Upper lobe of left lung (tissue), 6 donors: ENCODE measurements around the gene PTGIR. TPM values are rescaled to one million over a fixed set of nuclear protein-coding genes. Genes with fewer than 3 reads are reported as not detected.

Experiments
- ATAC-seq, 2 donors: fragments of 200-7000 bp; cut with Tn5 transposase; one replicate each; pipeline ENCODE4 v1.9.1; 2022; ENCODE audit warnings: mild to moderate bottlenecking in 2 of 2, moderate library complexity in 2 of 2; ENCODE audit not compliant: low FRiP score in 2 of 2
- DNase-seq, 2 donors: peaks; one replicate each; pipeline ENCODE4 v3.0.0-alpha.2; 2019 to 2020
- H3K27ac ChIP-seq, 4 donors: fragments of 200-600 bp; sonication (generic); one replicate each; pipeline ENCODE4 v1.5.1; 2016 to 2019
- H3K27me3 ChIP-seq, 4 donors: fragments of 200-600 bp; sonication (generic); one replicate each; pipeline ENCODE4 v1.5.1; 2017 to 2019
- H3K36me3 ChIP-seq, 4 donors: fragments of 200-600 bp; sonication (generic); one replicate each; pipeline ENCODE4 v1.5.1; 2016 to 2019
- H3K4me1 ChIP-seq, 4 donors: fragments of 200-600 bp; sonication (generic); one replicate each; pipeline ENCODE4 v1.5.1; 2018 to 2019
- H3K4me3 ChIP-seq, 4 donors: fragments of 200-600 bp; sonication (generic); one replicate each; pipeline ENCODE4 v1.5.1; 2017 to 2019; ENCODE audit warnings: mild to moderate bottlenecking in 2 of 4, moderate library complexity in 1 of 4
- H3K9me3 ChIP-seq, 4 donors: fragments of 200-600 bp; sonication (generic); one replicate each; pipeline ENCODE4 v1.5.1; 2018 to 2019
- EP300 ChIP-seq, 4 donors: sonication (generic); formaldehyde crosslinking; IDR thresholded peaks; one replicate each; pipeline ENCODE4 v1.5.1; 2017; ENCODE audit warnings: antibody characterized with exemption in 4 of 4, control low read depth in 2 of 4
- POLR2A ChIP-seq, 4 donors: fragments of 450-650 bp; IDR thresholded peaks; one replicate each; pipeline ENCODE4 v1.5.1; 2016 to 2017; ENCODE audit warnings: antibody characterized with exemption in 4 of 4, mild to moderate bottlenecking in 2 of 4
- POLR2AphosphoS5 ChIP-seq, 2 donors: sonication (generic); formaldehyde crosslinking; IDR thresholded peaks; one replicate each; pipeline ENCODE4 v1.5.1; 2017; ENCODE audit warnings: antibody characterized with exemption in 2 of 2
- WGBS, 2 donors: methylation state at CpG; one replicate each; pipeline ENCODE4 v1.1.5; 2017 to 2018; 5-methylcytosine and 5-hydroxymethylcytosine counted together
- total RNA-seq, 6 donors: library from RNA; depleted of rRNA in 4 of 6; stranded (reverse); fragments of >200 nt in 4 of 6; gene quantifications; one replicate each; pipeline versions ENCODE4 v1.1.0 to v1.2.1, GENCODE V29; 2016 to 2021
- TF ChIP-seq, protein P1 (sequence below), 6 experiments: fragments of 450-650 bp in 4 of 6; fragments of 200-600 bp in 2 of 6; sonication (generic) in 2 of 6; IDR thresholded peaks; one replicate each; pipeline ENCODE4 v1.5.1; 2016 to 2019; ENCODE audit warnings: antibody characterized with exemption in 6 of 6
- donor health status: DM: no; HTN: no; CAD: no; lungs with moderate emphysema.
- donor health status: DM: no; HTN: yes; CAD: no; lungs with severe emphysema.

PTGIR gene
- total RNA-seq, 6 donors from 2014 or later = 6.4 to 26.0 (median 11.1) TPM

DNA sequence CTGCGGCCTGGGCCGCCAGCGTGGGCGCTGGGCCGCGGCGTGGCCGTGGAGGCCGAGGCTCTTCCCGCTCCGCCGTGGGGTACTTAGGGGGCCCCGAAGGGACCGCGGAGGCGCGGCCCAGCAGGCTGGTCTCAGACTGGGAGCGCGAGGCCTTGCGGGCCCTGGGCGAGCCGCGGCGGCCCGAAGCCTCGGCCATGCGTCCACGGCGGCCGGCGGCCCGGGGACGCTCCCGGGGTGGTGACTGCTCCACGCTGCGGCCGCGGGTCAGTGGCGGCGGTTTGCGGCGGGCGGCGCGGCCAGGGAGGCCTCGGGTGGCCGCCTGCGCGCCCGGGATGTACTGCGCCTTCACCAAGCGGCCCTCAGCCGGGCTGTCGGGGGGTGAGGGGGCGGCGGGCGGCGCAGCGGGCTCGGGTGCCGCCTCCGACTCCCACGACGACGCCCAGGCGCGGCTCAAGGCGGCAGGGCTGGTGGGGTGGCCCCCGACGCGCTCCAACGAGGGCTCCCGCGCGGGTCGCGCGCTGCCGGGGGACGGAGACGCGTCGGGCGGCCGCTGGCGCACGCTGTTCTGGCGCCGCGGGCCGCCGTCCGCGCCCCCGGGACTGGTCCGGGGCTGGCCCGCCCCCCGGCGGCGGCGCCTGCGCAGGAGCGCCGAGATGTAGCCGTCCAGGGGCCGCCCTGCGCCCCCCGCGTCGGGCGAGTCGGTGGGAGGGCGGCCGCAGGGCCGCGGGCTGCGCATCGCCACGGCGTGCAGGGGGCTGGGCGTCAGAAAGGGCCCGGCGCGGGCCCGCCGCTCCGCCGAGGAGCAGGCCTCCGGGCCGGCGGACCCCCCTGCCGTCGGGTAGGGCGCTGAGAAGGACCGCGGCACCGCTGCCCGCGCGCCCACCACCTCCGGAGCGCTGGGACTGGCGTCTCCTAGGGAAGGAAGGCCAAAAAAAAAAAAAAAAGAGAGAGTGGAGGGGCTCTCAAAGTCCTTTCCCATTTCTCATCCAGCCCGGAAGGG, 24.4 kb upstream of the PTGIR start:
- whole genome bisulfite sequencing, 2 donors = 29 to 31% methylated on average over 15 to 39 of the region's 144 CpGs
- ATAC-seq = no peak
- H3K4me3 ChIP-seq = no peak overlapping the region
- DNase-seq = peak in 1 of 2 donors; percentile 76
- H3K27ac ChIP-seq = no peak overlapping the region
- H3K9me3 ChIP-seq = peaks cover 0 to 5% (median 0%) of the 10 kb centered on the region in 4 donors
- peaks cover 0 to 7% (median 0%) of the 10 kb centered on the region in 4 donors for H3K4me1 ChIP-seq
- no peaks in the 10 kb centered on the region for H3K36me3 ChIP-seq
- TF ChIP-seq POLR2AphosphoS5 (IDR thresholded peaks at IDR 0.05) = no peak
- TF ChIP-seq POLR2A (IDR thresholded peaks at IDR 0.05) = no peak
- TF ChIP-seq EP300 (IDR thresholded peaks at IDR 0.05) = no peak
- TF ChIP-seq, protein P1, sequence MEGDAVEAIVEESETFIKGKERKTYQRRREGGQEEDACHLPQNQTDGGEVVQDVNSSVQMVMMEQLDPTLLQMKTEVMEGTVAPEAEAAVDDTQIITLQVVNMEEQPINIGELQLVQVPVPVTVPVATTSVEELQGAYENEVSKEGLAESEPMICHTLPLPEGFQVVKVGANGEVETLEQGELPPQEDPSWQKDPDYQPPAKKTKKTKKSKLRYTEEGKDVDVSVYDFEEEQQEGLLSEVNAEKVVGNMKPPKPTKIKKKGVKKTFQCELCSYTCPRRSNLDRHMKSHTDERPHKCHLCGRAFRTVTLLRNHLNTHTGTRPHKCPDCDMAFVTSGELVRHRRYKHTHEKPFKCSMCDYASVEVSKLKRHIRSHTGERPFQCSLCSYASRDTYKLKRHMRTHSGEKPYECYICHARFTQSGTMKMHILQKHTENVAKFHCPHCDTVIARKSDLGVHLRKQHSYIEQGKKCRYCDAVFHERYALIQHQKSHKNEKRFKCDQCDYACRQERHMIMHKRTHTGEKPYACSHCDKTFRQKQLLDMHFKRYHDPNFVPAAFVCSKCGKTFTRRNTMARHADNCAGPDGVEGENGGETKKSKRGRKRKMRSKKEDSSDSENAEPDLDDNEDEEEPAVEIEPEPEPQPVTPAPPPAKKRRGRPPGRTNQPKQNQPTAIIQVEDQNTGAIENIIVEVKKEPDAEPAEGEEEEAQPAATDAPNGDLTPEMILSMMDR (IDR thresholded peaks at IDR 0.05) = no peak
- peaks cover 0 to 18% (median 7%) of the 10 kb centered on the region in 4 donors for H3K27me3 ChIP-seq

DNA sequence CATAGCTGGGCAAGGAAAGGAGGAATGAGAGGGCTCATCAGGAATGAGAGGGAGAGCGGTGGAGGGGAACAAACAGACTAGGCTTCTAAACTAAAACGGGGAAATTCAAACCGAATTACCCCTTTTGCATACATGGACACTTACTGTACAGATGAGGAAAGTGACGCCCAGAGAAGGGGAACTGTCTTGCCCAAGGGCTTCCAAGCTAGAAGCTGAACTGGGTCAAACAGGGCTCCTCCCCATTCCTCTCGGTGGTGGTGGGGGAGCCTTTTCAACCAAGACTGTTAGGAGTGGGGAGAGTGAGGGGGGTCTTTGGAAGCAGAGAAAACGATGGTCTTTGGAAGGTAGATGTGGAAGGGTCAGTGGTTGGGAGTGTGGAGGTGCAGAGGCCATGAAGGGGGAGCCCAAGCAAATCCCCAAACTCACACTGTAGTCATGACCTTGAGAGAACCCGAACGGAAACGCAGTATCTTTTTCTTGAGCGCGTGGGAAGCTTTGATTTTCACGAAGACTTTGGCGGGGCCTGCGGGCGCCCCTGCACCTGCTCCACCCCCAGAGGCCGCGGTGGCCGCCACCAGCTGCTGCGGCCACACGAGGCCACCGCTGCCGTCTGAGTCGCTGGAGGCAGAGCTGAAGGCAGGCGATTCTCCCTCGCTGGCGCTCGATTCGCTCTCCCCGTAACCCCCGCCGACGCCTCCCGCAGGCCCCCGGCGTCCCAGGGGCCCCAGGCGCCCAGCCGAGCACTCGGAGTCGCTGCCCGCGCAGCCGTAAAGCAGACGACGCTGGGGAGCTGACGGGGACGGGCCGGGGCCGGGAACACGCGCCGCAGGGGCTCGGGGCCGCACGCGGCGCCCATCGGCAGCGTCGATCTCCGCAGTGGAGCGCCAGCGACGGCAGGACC, 23.4 kb upstream of the PTGIR start:
- H3K36me3 ChIP-seq = no peaks in the 10 kb centered on the region
- ATAC-seq (peak; percentile 32 to 63), DNase-seq (peak in 1 of 2 donors; percentile 70)
- TF ChIP-seq POLR2AphosphoS5 (IDR thresholded peaks at IDR 0.05) = no peak
- TF ChIP-seq, protein P1 (IDR thresholded peaks at IDR 0.05) = no peak
- no peak for TF ChIP-seq POLR2A (IDR thresholded peaks at IDR 0.05)
- TF ChIP-seq EP300 (IDR thresholded peaks at IDR 0.05) = no peak
- peaks cover 0 to 18% (median 7%) of the 10 kb centered on the region in 4 donors for H3K27me3 ChIP-seq
- 40 to 51% methylated on average over 16 to 48 of the region's 63 CpGs for WGBS, 2 donors
- H3K27ac ChIP-seq = no peak overlapping the region
- H3K9me3 ChIP-seq = peaks cover 0 to 5% (median 0%) of the 10 kb centered on the region in 4 donors
- H3K4me1 ChIP-seq = peaks cover 0 to 7% (median 0%) of the 10 kb centered on the region in 4 donors
- no peak overlapping the region for H3K4me3 ChIP-seq

- Histone ChIP-seq H3K27ac (no peak overlapping the region), H3K4me1 (peaks cover 0 to 7% (median 0%) of the 10 kb centered on the region in 4 donors), H3K36me3 (no peaks in the 10 kb centered on the region), H3K4me3 (no peak overlapping the region), H3K27me3 (peaks cover 0 to 18% (median 7%) of the 10 kb centered on the region in 4 donors), H3K9me3 (peaks cover 0 to 5% (median 0%) of the 10 kb centered on the region in 4 donors)
- no peak for TF ChIP-seq EP300 (IDR thresholded peaks at IDR 0.05)
- TF ChIP-seq, protein P1 (IDR thresholded peaks at IDR 0.05) = no peak
- TF ChIP-seq POLR2AphosphoS5 (IDR thresholded peaks at IDR 0.05) = no peak
- TF ChIP-seq POLR2A (IDR thresholded peaks at IDR 0.05) = no peak
- WGBS, 2 donors = 82 to 85% methylated on average over 3 of the region's 3 CpGs
- no peak for DNase-seq
- no peak for ATAC-seq
These were observed 21.5 kb upstream of the PTGIR start for GRCh38 chr19:46646402-46646801.

DNA sequence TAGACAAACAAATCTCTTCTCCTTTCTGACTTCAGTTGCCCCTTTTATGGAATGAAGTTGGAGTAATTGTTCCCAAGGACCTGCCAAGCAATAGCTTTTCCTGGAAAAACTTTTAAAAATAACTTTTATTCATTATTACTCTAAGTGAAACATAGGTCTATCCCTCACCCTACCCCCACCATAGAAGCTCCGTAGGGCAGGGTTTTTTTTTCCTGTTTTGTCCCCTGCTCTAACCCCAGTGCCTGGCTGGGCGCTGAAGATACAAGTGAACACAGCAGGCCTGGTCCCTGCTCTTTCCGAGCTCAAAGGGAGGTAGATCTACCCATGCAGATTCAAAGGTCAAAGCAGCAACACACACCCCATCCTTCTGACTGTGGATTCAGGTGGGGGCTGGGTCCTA, 19.8 kb upstream of the PTGIR start:
- TF ChIP-seq, protein P1 (IDR thresholded peaks at IDR 0.05) = no peak
- TF ChIP-seq POLR2A (IDR thresholded peaks at IDR 0.05) = no peak
- TF ChIP-seq POLR2AphosphoS5 (IDR thresholded peaks at IDR 0.05) = no peak
- TF ChIP-seq EP300 (IDR thresholded peaks at IDR 0.05) = no peak
- no peak overlapping the region for H3K4me3 ChIP-seq
- H3K36me3 ChIP-seq = no peaks in the 10 kb centered on the region
- H3K4me1 ChIP-seq = peaks cover 2 to 13% (median 3%) of the 10 kb centered on the region in 4 donors
- peaks cover 0 to 5% (median 0%) of the 10 kb centered on the region in 4 donors for H3K9me3 ChIP-seq
- DNase-seq (no peak), ATAC-seq (no peak)
- H3K27me3 ChIP-seq = peaks cover 0 to 18% (median 9%) of the 10 kb centered on the region in 4 donors
- H3K27ac ChIP-seq = peak overlapping the region in 1 of 4 donors; percentile 18
- 37 to 58% methylated on average over 3 of the region's 3 CpGs for WGBS, 2 donors
